Astrocyte of the spinal cord (primary cell): Measurements from ENCODE around the gene GPR137.

Experiments used
- DNase-seq: peaks from one replicate; pipeline ENCODE4 v3.0.0; 2011; ENCODE audit warnings: low read depth, low spot score
- H3K4me3 ChIP-seq: 2 replicates; pipeline ENCODE4 v1.5.1; 2011; ENCODE audit warnings: low read depth, mild to moderate bottlenecking, low read length, moderate library complexity
- in situ Hi-C: cut with HindIII; loops from 2 replicates; pipeline ENCODE4 v1.10.0; 2017; ENCODE audit warnings: low sequenced_read_pairs
- TF ChIP-seq, protein P1 (sequence below): IDR thresholded peaks from 2 replicates; pipeline ENCODE4 v1.5.1; 2012; ENCODE audit warnings: low read depth, mild to moderate bottlenecking, low read length, inconsistent platforms

Gene GPR137

DNA sequence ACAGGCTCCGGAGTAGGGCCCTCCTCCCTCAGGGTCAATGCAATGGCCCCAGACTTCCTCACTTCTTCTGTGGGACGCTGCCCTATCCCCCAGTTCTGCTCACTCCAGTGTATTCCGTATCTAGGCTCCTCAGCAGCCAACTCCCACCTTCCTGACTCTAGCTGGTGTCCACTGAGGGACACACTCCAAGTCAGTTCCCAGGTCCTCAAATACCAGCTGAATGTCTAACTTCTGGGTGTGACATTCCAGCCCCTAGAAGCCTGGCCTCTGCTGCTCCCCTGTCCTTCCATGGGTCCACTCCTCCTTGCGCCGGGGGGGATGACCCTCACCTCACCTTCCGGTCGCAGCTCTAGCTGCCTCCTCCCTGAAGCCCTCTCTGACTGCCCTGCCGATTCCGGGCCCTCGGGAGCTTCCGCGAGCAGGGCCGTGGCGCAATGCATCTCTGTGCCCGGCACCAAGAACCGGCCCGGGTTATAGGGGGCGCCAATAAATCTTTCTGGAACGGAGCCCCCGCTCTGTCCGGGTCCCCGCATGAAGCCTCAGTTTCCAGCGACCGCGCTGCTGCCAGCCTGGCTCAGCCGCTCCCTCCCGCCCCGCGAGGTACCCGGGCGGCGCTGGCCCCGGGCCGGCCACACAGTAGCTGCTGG lies 16.6 kb upstream of the GPR137 start:
- peak overlapping the region; percentile 58 for H3K4me3 ChIP-seq
- DNase-seq: no peak
- TF ChIP-seq, protein P1, sequence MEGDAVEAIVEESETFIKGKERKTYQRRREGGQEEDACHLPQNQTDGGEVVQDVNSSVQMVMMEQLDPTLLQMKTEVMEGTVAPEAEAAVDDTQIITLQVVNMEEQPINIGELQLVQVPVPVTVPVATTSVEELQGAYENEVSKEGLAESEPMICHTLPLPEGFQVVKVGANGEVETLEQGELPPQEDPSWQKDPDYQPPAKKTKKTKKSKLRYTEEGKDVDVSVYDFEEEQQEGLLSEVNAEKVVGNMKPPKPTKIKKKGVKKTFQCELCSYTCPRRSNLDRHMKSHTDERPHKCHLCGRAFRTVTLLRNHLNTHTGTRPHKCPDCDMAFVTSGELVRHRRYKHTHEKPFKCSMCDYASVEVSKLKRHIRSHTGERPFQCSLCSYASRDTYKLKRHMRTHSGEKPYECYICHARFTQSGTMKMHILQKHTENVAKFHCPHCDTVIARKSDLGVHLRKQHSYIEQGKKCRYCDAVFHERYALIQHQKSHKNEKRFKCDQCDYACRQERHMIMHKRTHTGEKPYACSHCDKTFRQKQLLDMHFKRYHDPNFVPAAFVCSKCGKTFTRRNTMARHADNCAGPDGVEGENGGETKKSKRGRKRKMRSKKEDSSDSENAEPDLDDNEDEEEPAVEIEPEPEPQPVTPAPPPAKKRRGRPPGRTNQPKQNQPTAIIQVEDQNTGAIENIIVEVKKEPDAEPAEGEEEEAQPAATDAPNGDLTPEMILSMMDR: no peak
- in situ Hi-C loops: no loop called here

DNA sequence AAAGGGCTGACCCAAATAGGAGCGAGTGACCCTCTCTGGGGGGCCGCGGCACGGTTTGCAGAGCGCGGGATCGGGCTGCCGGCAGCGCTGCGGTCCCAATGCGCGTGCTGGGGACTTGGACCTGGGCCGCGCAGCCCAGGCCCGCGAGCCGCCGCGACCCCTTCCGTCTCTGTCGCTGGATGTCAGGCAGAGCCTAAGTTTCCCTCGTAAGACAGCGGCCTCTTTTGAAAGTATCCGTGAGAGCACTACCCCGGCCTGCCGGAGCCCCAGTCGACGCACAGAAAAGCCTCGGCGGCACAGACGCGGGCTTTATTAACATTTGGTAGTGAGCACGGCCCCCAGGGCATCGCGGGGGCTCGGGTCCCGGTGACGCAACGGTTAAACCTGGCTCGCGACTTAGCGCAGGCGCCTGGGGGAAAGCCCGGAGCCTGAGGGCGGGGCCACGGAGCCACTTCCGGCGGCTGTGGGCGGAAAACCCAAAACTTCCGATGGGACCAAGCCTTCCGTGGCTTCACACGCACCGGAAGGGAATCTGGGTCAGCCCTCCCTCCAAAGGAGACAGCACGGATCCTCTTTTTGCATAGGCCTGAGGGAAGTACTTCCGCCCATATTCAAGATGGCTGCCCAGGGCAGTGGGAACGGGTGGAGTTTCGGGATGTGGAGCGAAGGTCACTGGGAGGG lies 16.0 kb upstream of the GPR137 start:
- peak overlapping the region; percentile 68 for H3K4me3 ChIP-seq
- TF ChIP-seq, protein P1: no peak
- peak; percentile 100 for DNase-seq
- in situ Hi-C loops: no loop called here

DNA sequence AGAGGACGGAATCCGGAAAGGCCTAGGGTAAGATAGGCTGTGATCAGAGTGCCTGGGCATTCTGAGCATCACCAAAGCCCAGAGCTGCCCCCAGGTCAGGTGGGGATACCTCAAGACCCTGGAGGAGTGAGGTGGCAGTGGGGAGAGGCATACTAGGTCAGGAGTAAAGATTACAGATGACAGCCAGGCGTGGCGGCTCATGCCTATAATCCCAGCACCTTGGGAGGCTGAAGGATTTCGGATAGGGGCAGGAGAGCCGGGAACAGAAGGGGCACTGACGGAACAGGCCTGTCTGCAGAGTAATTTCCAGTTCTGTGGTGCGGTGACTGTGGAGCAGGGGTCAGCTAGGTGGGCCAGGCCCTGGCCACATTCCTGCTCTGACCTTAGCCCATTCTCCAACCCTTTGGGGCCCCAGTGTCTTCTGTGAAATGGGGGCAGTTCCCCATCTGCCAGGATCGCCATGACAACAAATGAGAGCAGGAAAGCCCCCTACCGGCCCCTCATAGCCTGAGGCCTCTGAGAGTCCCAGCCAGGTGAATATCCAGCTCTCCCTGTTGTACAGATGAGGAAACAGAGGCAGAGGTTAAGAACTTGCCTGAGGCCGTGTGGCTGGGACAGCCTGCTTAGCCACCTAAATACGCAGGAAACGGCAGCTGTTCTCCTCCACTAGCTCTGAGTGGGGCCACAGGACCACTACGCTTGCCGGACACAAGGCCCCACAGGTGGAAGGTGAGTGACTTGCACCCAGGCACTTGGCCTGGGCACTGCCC lies 10.4 kb upstream of the GPR137 start:
- in situ Hi-C loops: no loop called here
- no peak for DNase-seq
- H3K4me3 ChIP-seq: no peak overlapping the region
- TF ChIP-seq, protein P1: no peak

DNA sequence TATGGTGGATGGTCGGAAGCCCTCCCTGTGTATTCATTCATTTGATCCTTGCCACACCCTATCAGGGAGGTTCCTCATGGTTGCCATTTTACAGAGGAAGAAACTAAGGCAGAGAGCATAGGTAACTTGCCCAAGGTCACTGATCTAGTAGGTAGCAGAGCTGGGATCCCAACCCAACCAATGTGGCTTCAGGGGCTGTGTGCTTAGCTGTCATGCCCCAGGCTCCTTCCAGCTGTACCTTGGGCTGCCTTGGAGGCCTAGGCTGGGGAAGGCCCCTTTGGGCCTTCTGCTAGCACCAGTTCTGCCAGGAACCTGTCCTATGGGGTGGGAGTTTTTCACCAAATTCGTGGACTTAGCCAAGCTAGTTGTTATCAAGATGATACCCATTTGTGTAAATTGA lies 9.8 kb upstream of the GPR137 start:
- TF ChIP-seq, protein P1: no peak
- H3K4me3 ChIP-seq: no peak overlapping the region
- in situ Hi-C loops: no loop called here

DNA sequence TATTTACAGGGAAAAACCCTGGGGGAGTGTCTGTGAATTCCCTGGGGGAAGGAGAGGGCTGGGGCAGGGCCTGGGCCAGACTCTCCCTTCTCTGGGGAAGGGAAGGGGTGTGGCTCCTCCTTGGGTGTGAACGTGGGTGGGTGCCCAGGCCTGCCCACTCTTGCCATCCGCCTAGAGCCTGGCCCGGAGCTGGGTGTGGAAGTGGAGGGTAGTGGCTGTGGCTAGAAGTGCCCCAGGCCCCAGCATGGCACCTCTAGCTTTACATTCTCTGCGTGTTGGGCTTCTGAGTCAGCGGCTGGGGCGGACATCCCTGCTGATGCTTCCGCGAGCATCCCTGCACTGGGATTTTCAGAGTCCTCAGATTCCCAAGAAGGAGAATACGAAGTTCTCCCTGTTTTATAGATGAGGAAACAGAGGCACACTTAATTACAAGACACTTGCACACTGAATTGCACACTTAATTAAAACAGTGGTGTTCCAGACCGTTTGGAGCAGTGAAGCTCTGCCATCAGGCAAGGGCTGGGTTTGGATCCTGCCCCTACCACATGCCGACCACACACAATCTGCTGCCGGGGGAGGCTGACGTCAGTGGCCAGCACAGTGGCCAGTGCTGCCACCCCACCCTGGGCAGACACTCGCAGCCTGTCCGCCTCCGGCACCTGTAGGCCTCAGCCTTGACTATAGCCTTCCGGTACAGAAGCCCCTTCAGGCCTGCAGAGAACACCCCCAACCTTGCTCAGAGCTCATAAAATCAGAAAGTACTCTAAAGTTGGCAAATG lies 8.8 kb upstream of the GPR137 start:
- in situ Hi-C loops: no loop called here
- TF ChIP-seq, protein P1: no peak
- no peak overlapping the region for H3K4me3 ChIP-seq
- peak; percentile 30 for DNase-seq

More for the DNA sequence above, 9.8 kb upstream of the GPR137 start:
- no peak for DNase-seq

DNA sequence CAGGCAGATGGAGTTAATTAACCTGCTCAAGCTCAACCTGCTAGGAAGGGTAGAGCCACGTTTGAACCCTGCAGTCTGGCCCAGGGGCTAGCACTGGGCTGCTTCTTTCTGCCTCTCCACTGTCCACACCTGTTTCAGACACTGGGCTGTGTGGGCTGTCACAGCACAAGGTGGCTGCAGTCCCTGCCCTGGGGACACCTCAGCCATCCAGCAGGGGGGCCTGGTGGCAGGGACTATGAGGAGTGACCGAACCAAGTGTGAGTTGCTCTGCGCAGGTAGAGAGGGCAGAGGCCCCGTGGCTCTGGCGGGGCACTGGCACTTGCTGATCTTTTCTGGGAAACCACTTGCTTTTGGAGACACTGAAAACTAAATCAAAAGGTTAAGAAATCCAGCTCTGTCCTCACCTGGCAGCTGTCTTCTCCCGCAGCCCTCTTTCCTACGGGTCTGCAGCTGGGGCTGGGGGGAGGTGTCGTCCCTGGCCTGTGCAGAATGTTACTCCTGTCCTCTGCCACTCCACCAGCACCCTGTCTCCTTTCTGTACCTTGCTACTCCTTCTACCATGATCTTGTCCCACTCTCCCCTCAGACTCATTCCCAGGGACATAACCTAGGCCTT lies 7.0 kb upstream of the GPR137 start:
- in situ Hi-C loops: no loop called here
- DNase-seq: no peak
- TF ChIP-seq, protein P1: no peak

More for the DNA sequence above, 7.0 kb upstream of the GPR137 start:
- H3K4me3 ChIP-seq: no peak overlapping the region
